Neural cell (in vitro differentiated cells): ENCODE data around the gene ANKRD22. TPM values are rescaled to one million over a fixed set of nuclear protein-coding genes. Genes with fewer than 3 reads are reported as not detected.

ENCODE experiments used
- H2AFZ ChIP-seq: fragments of 200-600, 300-800 bp; sonication (generic), shearing (Covaris generic); 2 replicates; pipeline ENCODE4 v1.6.0; 2014; ENCODE audit warnings: low read depth, mild to moderate bottlenecking, antibody characterized with exemption, low read length, moderate library complexity
- H3F3A ChIP-seq: fragments of 200-600 bp; shearing (Covaris generic); 2 replicates; pipeline ENCODE4 v1.6.1; 2016; ENCODE audit warnings: mild to moderate bottlenecking, moderate library complexity, mixed read lengths, antibody characterized with exemption, low read length; ENCODE audit not compliant: insufficient read depth, poor library complexity, severe bottlenecking
- H3K27ac ChIP-seq: fragments of 200-600, 300-800 bp; sonication (generic), shearing (Covaris generic); 2 replicates; pipeline ENCODE4 v1.5.1; 2014; ENCODE audit warnings: mild to moderate bottlenecking, low read length, moderate library complexity
- H3K27me3 ChIP-seq: fragments of 300-800, 200-600 bp; sonication (generic), shearing (Covaris generic); 2 replicates; pipeline ENCODE4 v1.6.0; 2014; ENCODE audit warnings: mild to moderate bottlenecking, low read depth, low read length, moderate library complexity; ENCODE audit not compliant: insufficient read depth
- H3K36me3 ChIP-seq: fragments of 300-800, 200-600 bp; sonication (generic), shearing (Covaris generic); 2 replicates; pipeline ENCODE4 v1.5.1; 2014; ENCODE audit warnings: mild to moderate bottlenecking, antibody characterized with exemption, low read length, moderate library complexity; ENCODE audit not compliant: insufficient read depth
- H3K4me2 ChIP-seq: fragments of 300-800, 200-600 bp; sonication (generic), shearing (Covaris generic); 2 replicates; pipeline ENCODE4 v1.6.0; 2014; ENCODE audit warnings: mild to moderate bottlenecking, low read length
- H3K4me3 ChIP-seq: fragments of 300-800, 200-600 bp; sonication (generic), shearing (Covaris generic); 2 replicates; pipeline ENCODE4 v1.5.1; 2014; ENCODE audit warnings: mild to moderate bottlenecking, low read length, moderate library complexity
- H3K79me2 ChIP-seq: fragments of 200-600 bp; shearing (Covaris generic); replicated peaks from 2 replicates; pipeline ENCODE4 v1.6.0; 2014; ENCODE audit warnings: mild to moderate bottlenecking, low read length, moderate library complexity; ENCODE audit not compliant: insufficient read depth
- H3K9ac ChIP-seq: fragments of 300-800, 200-600 bp; sonication (generic), shearing (Covaris generic); 2 replicates; pipeline ENCODE4 v1.6.1; 2016; ENCODE audit warnings: mild to moderate bottlenecking, low read length, mixed read lengths
- H3K9me2 ChIP-seq: fragments of 200-600 bp; shearing (Covaris generic); 2 replicates; pipeline ENCODE4 v1.6.1; 2016; ENCODE audit warnings: mild to moderate bottlenecking, low read length, mixed read lengths; ENCODE audit not compliant: insufficient read depth
- H3K9me3 ChIP-seq: fragments of 200-600, 300-800 bp; sonication (generic), shearing (Covaris generic); 2 replicates; pipeline ENCODE4 v1.6.1; 2016; ENCODE audit warnings: mild to moderate bottlenecking, mixed run types, low read length, moderate library complexity, mixed read lengths
- H4K20me1 ChIP-seq: fragments of 200-600 bp; shearing (Covaris generic); 2 replicates; pipeline ENCODE4 v1.6.1; 2016; ENCODE audit warnings: mild to moderate bottlenecking, mixed run types; ENCODE audit not compliant: insufficient read depth
- EP300 ChIP-seq: fragments of 450-650 bp; conservative IDR thresholded peaks from 2 replicates; pipeline ENCODE4 v1.6.1; 2014; ENCODE audit warnings: antibody characterized with exemption, mild to moderate bottlenecking, moderate library complexity; ENCODE audit not compliant: poor library complexity, severe bottlenecking
- EZH2 ChIP-seq: fragments of 200-600, 300-800 bp; shearing (Covaris generic), sonication (generic); IDR thresholded peaks from 2 replicates; pipeline ENCODE4 v1.6.1; 2014; ENCODE audit warnings: antibody characterized with exemption, low read length, borderline replicate concordance, mild to moderate bottlenecking; ENCODE audit not compliant: insufficient read depth, poor library complexity, severe bottlenecking
- MXI1 ChIP-seq: fragments of 450-650 bp; conservative IDR thresholded peaks from 2 replicates; pipeline ENCODE4 v1.6.1; 2014; ENCODE audit warnings: antibody characterized with exemption, mild to moderate bottlenecking; ENCODE audit not compliant: poor library complexity, severe bottlenecking
- POLR2AphosphoS5 ChIP-seq: IDR thresholded peaks from 2 replicates; pipeline ENCODE4 v1.6.1; 2012
- RAD21 ChIP-seq: fragments of 450-650 bp; conservative IDR thresholded peaks from 2 replicates; pipeline ENCODE4 v1.6.1; 2014; ENCODE audit warnings: antibody characterized with exemption, mild to moderate bottlenecking, moderate library complexity
- SMC3 ChIP-seq: fragments of 450-650 bp; conservative IDR thresholded peaks from 2 replicates; pipeline ENCODE4 v1.6.1; 2014; ENCODE audit warnings: antibody characterized with exemption, mild to moderate bottlenecking, moderate library complexity; ENCODE audit not compliant: poor library complexity
- polyA plus RNA-seq: library from polyadenylated mRNA; depleted of rRNA; stranded (reverse); fragments of >200 nt; gene quantifications from 2 replicates; pipeline ENCODE4 v1.2.3, GENCODE V29; 2014
- TF ChIP-seq, protein P1 (sequence below): IDR thresholded peaks from 2 replicates; pipeline ENCODE4 v1.6.1; 2012; ENCODE audit warnings: borderline replicate concordance
- TF ChIP-seq, protein P2 (sequence below): fragments of 450-650 bp; IDR thresholded peaks from 2 replicates; pipeline ENCODE4 v1.5.1; 2014; ENCODE audit warnings: antibody characterized with exemption, mild to moderate bottlenecking, moderate library complexity; ENCODE audit not compliant: poor library complexity, severe bottlenecking

Gene ANKRD22
- polyA plus RNA-seq, 1 donor from 2014 or later = 0.57 TPM

DNA sequence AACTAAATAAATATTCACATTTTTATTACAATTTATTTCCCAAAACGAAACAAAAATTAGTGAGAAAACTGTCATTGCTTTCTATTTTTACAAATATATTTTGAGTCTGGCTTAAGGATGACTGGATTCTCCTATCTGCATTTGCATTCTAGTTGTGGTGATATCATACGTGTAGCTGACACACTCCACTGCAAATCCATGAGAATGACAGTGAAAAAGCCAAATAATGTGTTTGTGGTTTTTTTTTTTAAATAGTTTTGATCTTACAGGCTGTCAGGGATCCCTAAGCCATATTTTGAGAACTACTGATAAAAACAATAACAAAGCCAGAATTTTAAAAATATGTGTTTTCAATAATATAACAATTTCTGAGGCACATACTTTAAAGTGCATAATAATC lies 22.6 kb upstream of the ANKRD22 start:
- Histone ChIP-seq H3K9ac (peak overlapping the region; percentile 43), H3F3A (peaks cover under 1% of the 10 kb centered on the region), H3K4me2 (no peak overlapping the region), H2AFZ (no peak overlapping the region), H3K27me3 (no peaks in the 10 kb centered on the region), H3K79me2 (no peaks in the 10 kb centered on the region), H4K20me1 (no peaks in the 10 kb centered on the region), H3K9me3 (no peaks in the 10 kb centered on the region), H3K36me3 (no peaks in the 10 kb centered on the region), H3K4me3 (no peak overlapping the region), H3K27ac (peak overlapping the region; percentile 90), H3K9me2 (no peaks in the 10 kb centered on the region)
- no peak for TF ChIP-seq EP300
- no peak for TF ChIP-seq MXI1
- no peak for TF ChIP-seq SMC3
- TF ChIP-seq EZH2 = no peak
- TF ChIP-seq, protein P1, sequence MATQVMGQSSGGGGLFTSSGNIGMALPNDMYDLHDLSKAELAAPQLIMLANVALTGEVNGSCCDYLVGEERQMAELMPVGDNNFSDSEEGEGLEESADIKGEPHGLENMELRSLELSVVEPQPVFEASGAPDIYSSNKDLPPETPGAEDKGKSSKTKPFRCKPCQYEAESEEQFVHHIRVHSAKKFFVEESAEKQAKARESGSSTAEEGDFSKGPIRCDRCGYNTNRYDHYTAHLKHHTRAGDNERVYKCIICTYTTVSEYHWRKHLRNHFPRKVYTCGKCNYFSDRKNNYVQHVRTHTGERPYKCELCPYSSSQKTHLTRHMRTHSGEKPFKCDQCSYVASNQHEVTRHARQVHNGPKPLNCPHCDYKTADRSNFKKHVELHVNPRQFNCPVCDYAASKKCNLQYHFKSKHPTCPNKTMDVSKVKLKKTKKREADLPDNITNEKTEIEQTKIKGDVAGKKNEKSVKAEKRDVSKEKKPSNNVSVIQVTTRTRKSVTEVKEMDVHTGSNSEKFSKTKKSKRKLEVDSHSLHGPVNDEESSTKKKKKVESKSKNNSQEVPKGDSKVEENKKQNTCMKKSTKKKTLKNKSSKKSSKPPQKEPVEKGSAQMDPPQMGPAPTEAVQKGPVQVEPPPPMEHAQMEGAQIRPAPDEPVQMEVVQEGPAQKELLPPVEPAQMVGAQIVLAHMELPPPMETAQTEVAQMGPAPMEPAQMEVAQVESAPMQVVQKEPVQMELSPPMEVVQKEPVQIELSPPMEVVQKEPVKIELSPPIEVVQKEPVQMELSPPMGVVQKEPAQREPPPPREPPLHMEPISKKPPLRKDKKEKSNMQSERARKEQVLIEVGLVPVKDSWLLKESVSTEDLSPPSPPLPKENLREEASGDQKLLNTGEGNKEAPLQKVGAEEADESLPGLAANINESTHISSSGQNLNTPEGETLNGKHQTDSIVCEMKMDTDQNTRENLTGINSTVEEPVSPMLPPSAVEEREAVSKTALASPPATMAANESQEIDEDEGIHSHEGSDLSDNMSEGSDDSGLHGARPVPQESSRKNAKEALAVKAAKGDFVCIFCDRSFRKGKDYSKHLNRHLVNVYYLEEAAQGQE = no peak
- TF ChIP-seq POLR2AphosphoS5 = no peak
- TF ChIP-seq, protein P2, sequence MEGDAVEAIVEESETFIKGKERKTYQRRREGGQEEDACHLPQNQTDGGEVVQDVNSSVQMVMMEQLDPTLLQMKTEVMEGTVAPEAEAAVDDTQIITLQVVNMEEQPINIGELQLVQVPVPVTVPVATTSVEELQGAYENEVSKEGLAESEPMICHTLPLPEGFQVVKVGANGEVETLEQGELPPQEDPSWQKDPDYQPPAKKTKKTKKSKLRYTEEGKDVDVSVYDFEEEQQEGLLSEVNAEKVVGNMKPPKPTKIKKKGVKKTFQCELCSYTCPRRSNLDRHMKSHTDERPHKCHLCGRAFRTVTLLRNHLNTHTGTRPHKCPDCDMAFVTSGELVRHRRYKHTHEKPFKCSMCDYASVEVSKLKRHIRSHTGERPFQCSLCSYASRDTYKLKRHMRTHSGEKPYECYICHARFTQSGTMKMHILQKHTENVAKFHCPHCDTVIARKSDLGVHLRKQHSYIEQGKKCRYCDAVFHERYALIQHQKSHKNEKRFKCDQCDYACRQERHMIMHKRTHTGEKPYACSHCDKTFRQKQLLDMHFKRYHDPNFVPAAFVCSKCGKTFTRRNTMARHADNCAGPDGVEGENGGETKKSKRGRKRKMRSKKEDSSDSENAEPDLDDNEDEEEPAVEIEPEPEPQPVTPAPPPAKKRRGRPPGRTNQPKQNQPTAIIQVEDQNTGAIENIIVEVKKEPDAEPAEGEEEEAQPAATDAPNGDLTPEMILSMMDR = no peak
- no peak for TF ChIP-seq RAD21

DNA sequence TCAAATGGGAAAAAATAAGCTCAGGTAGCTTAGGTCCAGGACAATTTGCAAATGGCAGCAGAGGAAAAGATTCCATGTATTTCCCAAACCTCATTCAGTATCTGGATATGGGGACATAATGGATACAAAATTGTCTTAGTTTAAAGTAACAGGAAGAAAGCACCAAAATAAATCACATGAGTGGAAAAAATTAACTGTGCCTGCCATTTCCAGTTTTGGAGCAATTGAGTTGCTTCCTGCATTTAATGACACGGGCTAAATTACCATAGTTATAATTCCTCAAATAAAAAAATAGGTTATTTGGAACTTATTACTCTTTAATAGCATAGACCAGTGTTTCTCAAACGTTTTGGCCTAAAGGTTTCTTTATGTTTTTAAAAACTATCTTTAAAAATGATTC lies 22.1 kb upstream of the ANKRD22 start:
- Histone ChIP-seq H4K20me1 (no peaks in the 10 kb centered on the region), H3K27ac (peak overlapping the region; percentile 90), H2AFZ (no peak overlapping the region), H3K9me3 (no peaks in the 10 kb centered on the region), H3K4me3 (no peak overlapping the region), H3K27me3 (no peaks in the 10 kb centered on the region), H3K36me3 (no peaks in the 10 kb centered on the region), H3K9ac (no peak overlapping the region), H3K79me2 (no peaks in the 10 kb centered on the region), H3K9me2 (no peaks in the 10 kb centered on the region), H3K4me2 (no peak overlapping the region), H3F3A (no peaks in the 10 kb centered on the region)
- TF ChIP-seq RAD21 = no peak

DNA sequence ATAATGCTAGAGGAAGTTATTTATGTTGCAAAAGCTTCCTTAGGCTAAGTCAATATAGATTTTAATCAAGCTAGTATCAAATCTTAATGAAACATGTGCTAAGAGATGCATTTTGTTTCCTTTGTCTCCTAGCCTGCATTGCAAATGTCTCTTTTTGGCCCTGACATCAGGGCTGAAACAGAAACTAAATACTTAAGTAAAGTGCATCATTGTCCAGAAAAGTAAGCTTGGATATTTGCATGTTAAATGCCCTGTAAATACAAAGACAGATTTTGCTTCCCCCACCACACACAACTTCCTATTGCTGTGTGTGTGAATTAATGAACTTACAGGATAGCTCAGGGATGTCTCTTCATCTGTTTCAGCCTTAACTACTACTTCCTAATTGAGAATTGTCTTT lies 18.4 kb upstream of the ANKRD22 start:
- Histone ChIP-seq H2AFZ (no peak overlapping the region), H3F3A (no peaks in the 10 kb centered on the region), H3K27ac (no peak overlapping the region)

More for the DNA sequence above, 18.4 kb upstream of the ANKRD22 start:
- Histone ChIP-seq H3K9me3 (no peaks in the 10 kb centered on the region), H3K36me3 (no peaks in the 10 kb centered on the region), H3K9ac (no peak overlapping the region), H3K9me2 (no peaks in the 10 kb centered on the region), H4K20me1 (no peaks in the 10 kb centered on the region), H3K27me3 (no peaks in the 10 kb centered on the region), H3K79me2 (no peaks in the 10 kb centered on the region), H3K4me2 (no peak overlapping the region), H3K4me3 (no peak overlapping the region)
- TF ChIP-seq POLR2AphosphoS5 = no peak
- TF ChIP-seq, protein P2 = no peak
- no peak for TF ChIP-seq EP300
